GM18508 (cell line): ENCODE measurements around the gene SCRN1.

Source experiments
- ATAC-seq: cut with Tn5 transposase; IDR thresholded peaks from one replicate; pipeline ENCODE4 v1.9.1; 2021; ENCODE audit warnings: moderate number of reproducible peaks; ENCODE audit not compliant: insufficient read depth, unreplicated experiment

SCRN1 gene

GRCh38 chr7:29940199-29940598, 49.4 kb downstream of the SCRN1 start:
- no peak for ATAC-seq

GRCh38 chr7:29937132-29937531, 52.5 kb downstream of the SCRN1 start:
- no peak for ATAC-seq

- no peak for ATAC-seq
Observed at GRCh38 chr7:29935111-29935510, 54.5 kb downstream of the SCRN1 start.

- no peak for ATAC-seq
Observed at GRCh38 chr7:29929018-29929807, 60.4 kb downstream of the SCRN1 start.

- no peak for ATAC-seq
Observed at GRCh38 chr7:29926741-29927140, 62.9 kb downstream of the SCRN1 start.

GRCh38 chr7:29926216-29926615, 63.4 kb downstream of the SCRN1 start:
- ATAC-seq: no peak

GRCh38 chr7:29924684-29925083, 64.9 kb downstream of the SCRN1 start:
- ATAC-seq: no peak

- ATAC-seq: no peak
Observed at GRCh38 chr7:29924006-29924405, 65.6 kb downstream of the SCRN1 start.

- ATAC-seq: no peak
Observed at GRCh38 chr7:29922921-29923700, 66.5 kb downstream of the SCRN1 start.

- no peak for ATAC-seq
Observed at GRCh38 chr7:29921404-29922010, 68.1 kb downstream of the SCRN1 start.

GRCh38 chr7:29920491-29920890, 69.1 kb downstream of the SCRN1 start:
- no peak for ATAC-seq

GRCh38 chr7:29919790-29920189, 69.8 kb downstream of the SCRN1 start:
- no peak for ATAC-seq

- ATAC-seq: no peak
Observed at GRCh38 chr7:29918850-29919249, 70.8 kb downstream of the SCRN1 start.

GRCh38 chr7:29917641-29918040, 72.0 kb downstream of the SCRN1 start:
- ATAC-seq: no peak

- no peak for ATAC-seq
Observed at GRCh38 chr7:29915481-29916215, 74.0 kb downstream of the SCRN1 start.

- ATAC-seq: no peak
Observed at GRCh38 chr7:29914180-29914579, 75.4 kb downstream of the SCRN1 start.

GRCh38 chr7:29906200-29907022, 83.2 kb downstream of the SCRN1 start:
- ATAC-seq: no peak

GRCh38 chr7:29900745-29901144, 88.9 kb downstream of the SCRN1 start:
- ATAC-seq: no peak

GRCh38 chr7:29898301-29898700, 91.3 kb downstream of the SCRN1 start:
- no peak for ATAC-seq
